Thyroid gland (tissue), 4 donors: ENCODE results near the gene ZNF716.

ENCODE experiments used
- POLR2A ChIP-seq, 2 donors: fragments of 450-650 bp; IDR thresholded peaks; one replicate each; pipeline ENCODE4 v1.6.1; 2017; ENCODE audit warnings: antibody characterized with exemption in 2 of 2, mild to moderate bottlenecking in 2 of 2, moderate library complexity in 1 of 2
- TF ChIP-seq, protein P1 (sequence below), 6 experiments: fragments of 200-600 bp in 3 of 6; fragments of 450-650 bp in 3 of 6; sonication (generic) in 3 of 6; IDR thresholded peaks; one replicate each; pipeline ENCODE4 v1.5.1; 2016 to 2019; ENCODE audit warnings: antibody characterized with exemption in 6 of 6, mild to moderate bottlenecking in 2 of 6, inconsistent platforms in 1 of 6, moderate library complexity in 1 of 6

GRCh38 chr7:57423768-57424167, 26.2 kb upstream of the ZNF716 start:
- TF ChIP-seq, protein P1, sequence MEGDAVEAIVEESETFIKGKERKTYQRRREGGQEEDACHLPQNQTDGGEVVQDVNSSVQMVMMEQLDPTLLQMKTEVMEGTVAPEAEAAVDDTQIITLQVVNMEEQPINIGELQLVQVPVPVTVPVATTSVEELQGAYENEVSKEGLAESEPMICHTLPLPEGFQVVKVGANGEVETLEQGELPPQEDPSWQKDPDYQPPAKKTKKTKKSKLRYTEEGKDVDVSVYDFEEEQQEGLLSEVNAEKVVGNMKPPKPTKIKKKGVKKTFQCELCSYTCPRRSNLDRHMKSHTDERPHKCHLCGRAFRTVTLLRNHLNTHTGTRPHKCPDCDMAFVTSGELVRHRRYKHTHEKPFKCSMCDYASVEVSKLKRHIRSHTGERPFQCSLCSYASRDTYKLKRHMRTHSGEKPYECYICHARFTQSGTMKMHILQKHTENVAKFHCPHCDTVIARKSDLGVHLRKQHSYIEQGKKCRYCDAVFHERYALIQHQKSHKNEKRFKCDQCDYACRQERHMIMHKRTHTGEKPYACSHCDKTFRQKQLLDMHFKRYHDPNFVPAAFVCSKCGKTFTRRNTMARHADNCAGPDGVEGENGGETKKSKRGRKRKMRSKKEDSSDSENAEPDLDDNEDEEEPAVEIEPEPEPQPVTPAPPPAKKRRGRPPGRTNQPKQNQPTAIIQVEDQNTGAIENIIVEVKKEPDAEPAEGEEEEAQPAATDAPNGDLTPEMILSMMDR (IDR thresholded peaks at IDR 0.05), result no peak
- TF ChIP-seq POLR2A (IDR thresholded peaks at IDR 0.05), result no peak
